ENCODE measurements around the gene ZNF275. TPM values are rescaled to one million over a fixed set of nuclear protein-coding genes. Genes with fewer than 3 reads are reported as not detected.

ZNF275 gene
- total and polyA plus RNA-seq, 2 of the 8 experiments (the other 6 are each of a cell fraction or from before 2014, with no cell fraction given) = 8.2 to 9.1 TPM

DNA sequence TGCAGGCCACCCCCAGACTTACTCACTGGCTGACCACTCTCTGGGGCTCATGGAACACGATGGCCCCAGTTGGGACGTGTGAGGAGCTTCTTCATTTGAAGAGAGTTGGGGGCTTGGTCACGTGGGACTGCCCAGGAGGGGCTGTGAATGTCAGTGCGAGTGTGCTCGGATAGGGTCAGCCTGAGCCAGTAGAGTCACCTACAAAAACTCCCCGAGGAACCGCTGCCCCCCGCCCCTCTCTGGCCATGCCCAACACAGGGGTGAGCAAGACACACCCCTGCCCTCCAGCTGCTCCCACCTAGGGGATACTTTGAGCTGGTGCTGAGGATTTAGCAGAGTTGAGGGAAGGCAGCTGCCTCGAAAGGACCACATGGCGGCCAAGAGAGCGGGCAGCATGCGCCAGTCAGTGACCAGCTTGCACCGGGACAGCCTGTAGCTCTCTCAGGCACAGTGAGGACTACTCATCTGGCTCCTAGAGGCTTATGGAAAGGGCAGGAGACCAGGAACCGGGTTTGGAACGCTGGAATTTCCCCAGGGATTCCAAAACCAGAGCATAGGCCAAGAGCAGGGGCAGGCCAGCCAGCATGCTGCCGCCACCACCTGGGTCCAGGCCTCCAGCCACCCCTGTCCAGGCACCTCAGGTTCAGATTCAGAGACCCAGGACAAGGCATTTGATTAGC lies 58.8 kb downstream of the ZNF275 start:
- Histone ChIP-seq H3K79me1 (ENCODE audit: low read depth, low read length) (no peaks in the 10 kb centered on the region), H3K18ac (ENCODE audit: extremely low read depth, low read length) (no peak overlapping the region), H3K27ac (ENCODE audit: low read depth, low read length) (no peak overlapping the region), H3K9me3 (ENCODE audit: insufficient read depth in 2 of 2, low read depth in 1 of 2, low read length in 1 of 2) (peaks cover 0 to 15% of the 10 kb centered on the region in 2 experiments; a peak in 1 of 4 replicates), H3K23ac (ENCODE audit: insufficient read length) (no peak overlapping the region), H3K4me3 (ENCODE audit: extremely low read depth in 1 of 4, insufficient read depth in 2 of 4, low read depth in 3 of 4, low read length in 4 of 4) (no peak overlapping the region), H2BK12ac (ENCODE audit: low read depth, low read length) (no peak overlapping the region), H2BK5ac (ENCODE audit: low read depth, low read length) (no peak overlapping the region), H3K27me3 (replicated peaks in 1 of 4; ENCODE audit: control insufficient read depth in 3 of 4, extremely low read depth in 1 of 4, insufficient read depth in 3 of 4, low read length in 3 of 4) (no peaks in the 10 kb centered on the region; a peak in 1 of 7 replicates), H4K20me1 (replicated peaks in 1 of 2; ENCODE audit: control insufficient read depth in 1 of 2, insufficient read depth in 2 of 2, low read length in 2 of 2) (no peaks in the 10 kb centered on the region), H4K5ac (ENCODE audit: insufficient read length, low read depth, low read length) (no peak overlapping the region), H4K8ac (ENCODE audit: extremely low read depth, insufficient read depth, low read length) (no peak overlapping the region), H3K4me2 (ENCODE audit: insufficient read depth in 1 of 2, low read depth in 2 of 2, low read length in 2 of 2) (no peak overlapping the region), H3K4ac (replicated peaks; ENCODE audit: insufficient read length, low read depth, low read length) (no peak overlapping the region), H3K79me2 (ENCODE audit: control insufficient read depth in 1 of 2, insufficient read depth in 2 of 2, low read length in 2 of 2) (no peaks in the 10 kb centered on the region), H3K9ac (replicated peaks in 1 of 4; ENCODE audit: extremely low read depth in 1 of 4, low read depth in 3 of 4, low read length in 3 of 4) (no peak overlapping the region), H2AK5ac (ENCODE audit: low read depth, low read length) (no peak overlapping the region), H3K36me3 (ENCODE audit: control insufficient read depth in 2 of 4, insufficient read depth in 4 of 4, low read length in 3 of 4) (no peaks in the 10 kb centered on the region), H4K91ac (replicated peaks; ENCODE audit: insufficient read length, low read length) (no peak overlapping the region), H3K56ac (replicated peaks; ENCODE audit: insufficient read length, low read depth, low read length) (no peak overlapping the region), H3K23me2 (ENCODE audit: low read depth, low read length) (peaks cover 29% of the 10 kb centered on the region; the same call in 1 of the 2 replicates), H2BK20ac (ENCODE audit: low read length) (no peak overlapping the region), H2AFZ (ENCODE audit: low read length) (no peak overlapping the region), H2BK120ac (replicated peaks; ENCODE audit: low read depth, low read length) (no peak overlapping the region), H3K4me1 (replicated peaks in 1 of 4; ENCODE audit: control insufficient read depth in 3 of 4, insufficient read depth in 4 of 4, low read length in 3 of 4) (no peaks in the 10 kb centered on the region), H3K14ac (ENCODE audit: insufficient read length) (no peak overlapping the region), H2BK15ac (ENCODE audit: low read length) (no peak overlapping the region)
- FAIRE-seq (no peak), DNase-seq (ENCODE audit: low read depth in 1 of 2, low spot score in 2 of 2) (no peak)
- POLR2A ChIA-PET (ENCODE audit: partially characterized antibody) = no interaction called here
- WGBS, 2 experiments (ENCODE audit: extremely low coverage in 1 of 2, insufficient coverage in 1 of 2, insufficient read length in 1 of 2, insufficient replicate concordance in 2 of 2, low coverage in 1 of 2, low lambda C conversion rate in 2 of 2, missing lambda C conversion rate in 1 of 2) = 94% methylated on average over 9 of the region's 16 CpGs; no CpG with 5 or more reads in 1 of the 2 experiments
- CTCF ChIA-PET (ENCODE audit: partially characterized antibody) = interaction anchor here (0.6 to 1.2 kb wide), 3 partner anchors 13 to 360 kb away, joined by 3 to 4 read pairs (median 3); no protein-coding TSS in a partner anchor
- TF ChIP-seq KDM1A (IDR thresholded peaks at IDR 0.05; ENCODE audit: borderline replicate concordance, low read length) (no peak), HDAC2 (IDR thresholded peaks at IDR 0.05; ENCODE audit: borderline replicate concordance in 1 of 2, low read depth in 2 of 2, low read length in 2 of 2) (no peak), POLR2A (IDR thresholded peaks at IDR 0.05; ENCODE audit: control extremely low read depth in 1 of 2, low read depth in 2 of 2, low read length in 2 of 2) (no peak), CTBP2 (IDR thresholded peaks at IDR 0.05; ENCODE audit: borderline replicate concordance, insufficient read depth, insufficient read length, low read length) (no peak), SIRT6 (IDR thresholded peaks at IDR 0.05; ENCODE audit: low read length) (no peak), ZNF274 (IDR thresholded peaks at IDR 0.05; ENCODE audit: borderline replicate concordance, extremely low read depth, low read length) (no peak), SIN3A (conservative IDR thresholded peaks at IDR 0.05 in 1 of 2, IDR thresholded peaks at IDR 0.05 in 1 of 2; ENCODE audit: low read depth in 1 of 2, low read length in 2 of 2) (no peak), RNF2 (IDR thresholded peaks at IDR 0.05; ENCODE audit: borderline replicate concordance, low read depth, low read length, missing control alignments, poor library complexity, severe bottlenecking) (no peak), CHD1 (IDR thresholded peaks at IDR 0.05; ENCODE audit: low read depth, low read length) (no peak), MAFK (IDR thresholded peaks at IDR 0.05; ENCODE audit: low read depth, low read length) (no peak), SRF (IDR thresholded peaks at IDR 0.05; ENCODE audit: low read depth, low read length) (no peak), BRCA1 (IDR thresholded peaks at IDR 0.05; ENCODE audit: low read depth, low read length) (no peak)

All from H1 (cell line).